Measurements from ENCODE around the gene COLEC12.

DNA sequence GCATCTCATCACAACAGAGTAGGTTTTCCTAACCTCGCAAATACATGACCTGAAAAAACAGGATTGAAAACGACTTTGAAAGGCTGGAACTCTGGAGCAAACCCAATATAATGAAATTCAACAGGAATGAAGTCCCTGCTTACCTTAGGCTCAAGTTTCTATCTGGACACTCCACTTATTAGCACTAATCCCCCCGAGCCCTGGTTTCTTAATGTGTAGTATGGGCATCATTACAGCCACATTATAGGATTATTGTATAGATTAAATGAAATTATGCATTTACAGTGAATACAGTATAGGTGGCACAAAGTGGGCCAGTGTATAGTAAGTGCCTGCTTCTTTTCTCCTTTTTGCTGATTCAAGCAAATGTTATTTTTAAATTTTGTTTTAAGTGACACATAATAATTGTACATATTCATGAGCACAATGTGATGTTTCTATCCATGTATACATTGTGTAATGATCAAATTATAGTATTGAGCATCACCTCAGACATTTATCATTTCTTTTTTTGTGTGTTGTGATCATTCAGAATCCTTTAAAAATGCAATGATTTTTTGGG lies 118.0 kb downstream of the COLEC12 start:
- TF ChIP-seq, protein P1, sequence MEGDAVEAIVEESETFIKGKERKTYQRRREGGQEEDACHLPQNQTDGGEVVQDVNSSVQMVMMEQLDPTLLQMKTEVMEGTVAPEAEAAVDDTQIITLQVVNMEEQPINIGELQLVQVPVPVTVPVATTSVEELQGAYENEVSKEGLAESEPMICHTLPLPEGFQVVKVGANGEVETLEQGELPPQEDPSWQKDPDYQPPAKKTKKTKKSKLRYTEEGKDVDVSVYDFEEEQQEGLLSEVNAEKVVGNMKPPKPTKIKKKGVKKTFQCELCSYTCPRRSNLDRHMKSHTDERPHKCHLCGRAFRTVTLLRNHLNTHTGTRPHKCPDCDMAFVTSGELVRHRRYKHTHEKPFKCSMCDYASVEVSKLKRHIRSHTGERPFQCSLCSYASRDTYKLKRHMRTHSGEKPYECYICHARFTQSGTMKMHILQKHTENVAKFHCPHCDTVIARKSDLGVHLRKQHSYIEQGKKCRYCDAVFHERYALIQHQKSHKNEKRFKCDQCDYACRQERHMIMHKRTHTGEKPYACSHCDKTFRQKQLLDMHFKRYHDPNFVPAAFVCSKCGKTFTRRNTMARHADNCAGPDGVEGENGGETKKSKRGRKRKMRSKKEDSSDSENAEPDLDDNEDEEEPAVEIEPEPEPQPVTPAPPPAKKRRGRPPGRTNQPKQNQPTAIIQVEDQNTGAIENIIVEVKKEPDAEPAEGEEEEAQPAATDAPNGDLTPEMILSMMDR (IDR thresholded peaks at IDR 0.05; ENCODE audit: low read depth, low read length) = no peak
- no peak for TF ChIP-seq MYC (IDR thresholded peaks at IDR 0.05; ENCODE audit: low read depth, low read length)
